Islet of Langerhans (tissue), 1 donor: ENCODE measurements around the gene ASXL2.
"Not testable (repeated sequence)": the region's sequence is repeated elsewhere in the genome, so short reads cannot be mapped to it uniquely, and the experiment has no call there.

ENCODE experiments used
- FAIRE-seq: peaks from one replicate; lab custom pipeline; 2011; peaks lifted over from hg19 to GRCh38; lab: Jason Lieb, UNC

The ASXL2 gene

GRCh38 chr2:25878361-25879132, at the start of gene ASXL2:
Gene ASXL2 (minus strand): TSS chr2:25878487. CDS start chr2:25878222, 265 bp downstream.
- peak; percentile 58 for FAIRE-seq

- FAIRE-seq, result no peak
Measured at GRCh38 chr2:25926984-25927756, 48.9 kb upstream of the ASXL2 start.

- FAIRE-seq, result no peak
Measured at GRCh38 chr2:25922501-25922900, 44.2 kb upstream of the ASXL2 start.

- no peak for FAIRE-seq
Measured at GRCh38 chr2:25920786-25921415, 42.6 kb upstream of the ASXL2 start.

- FAIRE-seq, result no peak
Measured at GRCh38 chr2:25920336-25920735, 42.0 kb upstream of the ASXL2 start.

GRCh38 chr2:25917832-25918231, 39.5 kb upstream of the ASXL2 start:
- FAIRE-seq, result no peak

- FAIRE-seq, result not testable (repeated sequence)
Measured at GRCh38 chr2:25917411-25917810, 39.1 kb upstream of the ASXL2 start.

GRCh38 chr2:25915944-25916772, 37.9 kb upstream of the ASXL2 start:
- not testable (repeated sequence) for FAIRE-seq

- not testable (repeated sequence) for FAIRE-seq
Measured at GRCh38 chr2:25915411-25915810, 37.1 kb upstream of the ASXL2 start.

GRCh38 chr2:25913696-25913973, 35.3 kb upstream of the ASXL2 start:
- not testable (repeated sequence) for FAIRE-seq

- no peak for FAIRE-seq
Measured at GRCh38 chr2:25912851-25913695, 34.8 kb upstream of the ASXL2 start.

GRCh38 chr2:25909574-25909973, 31.3 kb upstream of the ASXL2 start:
- not testable (repeated sequence) for FAIRE-seq

- no peak for FAIRE-seq
Measured at GRCh38 chr2:25905126-25905525, 26.8 kb upstream of the ASXL2 start.

- no peak for FAIRE-seq
Measured at GRCh38 chr2:25903216-25903776, 25.0 kb upstream of the ASXL2 start.

GRCh38 chr2:25899404-25899970, 21.2 kb upstream of the ASXL2 start:
- no peak for FAIRE-seq

- no peak for FAIRE-seq
Measured at GRCh38 chr2:25897506-25897905, 19.2 kb upstream of the ASXL2 start.

GRCh38 chr2:25896308-25896707, 18.0 kb upstream of the ASXL2 start:
- not testable (repeated sequence) for FAIRE-seq

- no peak for FAIRE-seq
Measured at GRCh38 chr2:25895610-25896009, 17.3 kb upstream of the ASXL2 start.

GRCh38 chr2:25895018-25895417, 16.7 kb upstream of the ASXL2 start:
- no peak for FAIRE-seq

- no peak for FAIRE-seq
Measured at GRCh38 chr2:25894135-25894830, 16.0 kb upstream of the ASXL2 start.
